Common myeloid progenitor, CD34-positive (primary cell): ENCODE measurements around the gene PRTG.

Source experiments
- CTCF ChIA-PET: fragments of 350-600 bp; sonication (Branson Sonifier 250); formaldehyde crosslinking; loops from one replicate; lab custom pipeline; 2021; ENCODE audit warnings: antibody characterized with exemption; lab: Charles Lee
- POLR2A ChIA-PET: fragments of 350-600 bp; sonication (Branson Sonifier 250); formaldehyde crosslinking; loops from one replicate; lab custom pipeline; 2021; ENCODE audit warnings: antibody characterized with exemption; lab: Charles Lee
- DNase-seq, 3 donors: peaks; one replicate each; pipeline versions ENCODE4 v3.0.0 to v3.0.0-alpha.2; 2013
- H3K27ac ChIP-seq, 2 experiments: 1 replicate in 1 of 2; 2 replicates in 1 of 2; pipeline ENCODE4 v1.7.0; 2013; ENCODE audit warnings: inconsistent platforms in 2 of 2, low read length in 2 of 2, mild to moderate bottlenecking in 2 of 2, low read depth in 1 of 2, moderate library complexity in 1 of 2; ENCODE audit not compliant: severe bottlenecking in 2 of 2, insufficient read depth in 1 of 2, poor library complexity in 1 of 2
- H3K27me3 ChIP-seq, 5 experiments: replicated peaks in 2 of 5; 1 replicate in 3 of 5; 2 replicates in 2 of 5; pipeline versions ENCODE4 v1.6.1 to v1.7.0; 2013; ENCODE audit warnings: low read length in 4 of 5, mild to moderate bottlenecking in 2 of 5, moderate library complexity in 2 of 5, inconsistent platforms in 1 of 5; ENCODE audit not compliant: insufficient read depth in 5 of 5, control insufficient read depth in 4 of 5
- H3K36me3 ChIP-seq, 4 experiments: 1 replicate in 2 of 4; 2 replicates in 2 of 4; pipeline versions ENCODE4 v1.6.1 to v1.7.0; 2013; ENCODE audit warnings: low read length in 3 of 4, control low read depth in 1 of 4, mild to moderate bottlenecking in 1 of 4; ENCODE audit not compliant: control insufficient read depth in 4 of 4, insufficient read depth in 4 of 4
- H3K4me1 ChIP-seq, 4 experiments: 1 replicate in 3 of 4; 2 replicates in 1 of 4; pipeline versions ENCODE4 v1.6.1 to v1.7.1; 2013; ENCODE audit warnings: low read length in 3 of 4, mild to moderate bottlenecking in 3 of 4, control low read depth in 1 of 4, inconsistent platforms in 1 of 4, moderate library complexity in 1 of 4; ENCODE audit not compliant: control insufficient read depth in 4 of 4, insufficient read depth in 4 of 4; ENCODE audit errors: control extremely low read depth in 1 of 4
- H3K4me3 ChIP-seq, 7 experiments: 1 replicate in 4 of 7; 2 replicates in 3 of 7; pipeline versions ENCODE4 v1.5.1 to v1.7.0; 2013; ENCODE audit warnings: mild to moderate bottlenecking in 7 of 7, low read length in 6 of 7, moderate library complexity in 6 of 7, inconsistent platforms in 2 of 7, low read depth in 2 of 7, control low read depth in 1 of 7; ENCODE audit not compliant: insufficient read depth in 4 of 7, control insufficient read depth in 1 of 7; ENCODE audit errors: extremely low read depth in 1 of 7
- H3K9me3 ChIP-seq, 5 experiments: 1 replicate in 4 of 5; 2 replicates in 1 of 5; pipeline versions ENCODE4 v1.6.1 to v1.7.1; 2013; ENCODE audit warnings: low read length in 4 of 5, mild to moderate bottlenecking in 2 of 5, inconsistent platforms in 1 of 5, low read depth in 1 of 5, moderate library complexity in 1 of 5; ENCODE audit not compliant: control insufficient read depth in 4 of 5, insufficient read depth in 2 of 5; ENCODE audit errors: control extremely low read depth in 1 of 5
- WGBS: methylation state at CpG from one replicate; pipeline ENCODE4 v1.1.5; 2013; ENCODE audit not compliant: insufficient coverage; 5-methylcytosine and 5-hydroxymethylcytosine counted together

Gene PRTG

GRCh38 chr15:55743729-55744655, 1.0 kb upstream of the PRTG start:
- Histone ChIP-seq H3K4me1 (peaks cover 17 to 24% (median 20%) of the 10 kb centered on the region in 4 experiments), H3K27ac (no peak overlapping the region), H3K27me3 (peaks cover 0 to 59% (median 15%) of the 10 kb centered on the region in 5 experiments), H3K4me3 (peak overlapping the region in 2 of 7 experiments; percentile 2 to 76), H3K9me3 (no peaks in the 10 kb centered on the region), H3K36me3 (no peaks in the 10 kb centered on the region)
- DNase-seq: peak in 1 of 3 donors; percentile 10
- 82% methylated on average over 16 of the region's 21 CpGs for WGBS
- CTCF ChIA-PET: no interaction called here
- POLR2A ChIA-PET: interaction anchor here (0.6 kb wide), 2 partner anchors 11 to 207 kb away, joined by 3 read pairs; no protein-coding TSS in a partner anchor

GRCh38 chr15:55742498-55742926, 440 bp downstream of the PRTG start:
- no peak overlapping the region for H3K27ac ChIP-seq
- CTCF ChIA-PET: interaction anchor here (0.7 kb wide), 1 partner anchor 175 kb away, joined by 3 read pairs; no protein-coding TSS in a partner anchor
- WGBS: under 1% methylated on average over 48 of the region's 52 CpGs

DNA sequence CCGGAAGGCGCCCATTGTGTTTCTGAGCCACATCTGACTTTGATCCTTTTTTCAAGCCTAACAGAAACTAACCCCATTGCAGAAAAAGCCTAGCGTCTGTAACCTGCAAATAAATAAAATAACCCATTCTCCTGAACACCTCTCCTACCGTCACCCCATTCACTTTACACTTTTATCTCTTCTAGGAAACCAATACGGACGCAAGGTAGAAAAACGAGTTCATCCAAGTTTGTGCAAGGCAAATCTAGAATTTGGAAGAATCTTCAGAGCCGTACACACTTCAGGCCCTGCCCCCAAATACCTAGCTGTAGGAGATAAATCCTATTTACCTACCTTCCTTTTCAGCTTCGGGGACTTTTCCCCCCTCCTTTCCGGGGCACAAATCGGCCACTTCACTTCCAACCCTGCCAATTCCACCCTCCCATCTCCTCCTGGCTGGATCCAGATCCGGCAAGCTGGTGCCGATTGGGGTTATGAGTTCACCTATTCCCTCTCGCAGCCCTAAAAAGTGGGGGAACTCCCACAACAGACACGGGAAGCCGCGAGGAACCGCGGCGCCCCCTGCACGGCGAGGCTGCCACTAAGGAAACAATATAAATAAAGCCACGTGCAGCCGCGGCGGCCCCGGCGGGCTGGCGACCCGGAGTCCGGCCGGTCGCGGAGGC, 987 bp downstream of the PRTG start:
- H3K27ac ChIP-seq: no peak overlapping the region
- no peaks in the 10 kb centered on the region for H3K9me3 ChIP-seq
- under 1% methylated on average over 22 of the region's 34 CpGs for WGBS
- no peaks in the 10 kb centered on the region for H3K36me3 ChIP-seq
- H3K4me1 ChIP-seq: peaks cover 17 to 24% (median 22%) of the 10 kb centered on the region in 4 experiments
- ChIA-PET CTCF (interaction anchor here (0.7 kb wide), 1 partner anchor 176 kb away, joined by 3 read pairs; no protein-coding TSS in a partner anchor), POLR2A (no interaction called here)
- H3K4me3 ChIP-seq: peak overlapping the region; percentile 58 to 93 (median 71)
- peaks cover 0 to 67% (median 15%) of the 10 kb centered on the region in 5 experiments for H3K27me3 ChIP-seq
- DNase-seq: peak; percentile 28 to 54 (median 49)

More at GRCh38 chr15:55742498-55742926, 440 bp downstream of the PRTG start:
- peak; percentile 39 to 69 (median 59) for DNase-seq
- H3K4me1 ChIP-seq: peaks cover 17 to 24% (median 21%) of the 10 kb centered on the region in 4 experiments
- H3K9me3 ChIP-seq: no peaks in the 10 kb centered on the region
- H3K4me3 ChIP-seq: peak overlapping the region; percentile 58 to 93 (median 71)
- no peaks in the 10 kb centered on the region for H3K36me3 ChIP-seq
- POLR2A ChIA-PET: no interaction called here
- peaks cover 0 to 64% (median 15%) of the 10 kb centered on the region in 5 experiments for H3K27me3 ChIP-seq

GRCh38 chr15:55740981-55741832, 1.7 kb downstream of the PRTG start:
- H3K27me3 ChIP-seq: peaks cover 0 to 67% (median 15%) of the 10 kb centered on the region in 5 experiments
- peak overlapping the region; percentile 21 to 93 (median 71) for H3K4me3 ChIP-seq
- H3K4me1 ChIP-seq: peaks cover 17 to 24% (median 22%) of the 10 kb centered on the region in 4 experiments
- peak in 2 of 3 donors; percentile 12 to 13 for DNase-seq
- no peaks in the 10 kb centered on the region for H3K9me3 ChIP-seq
- no peaks in the 10 kb centered on the region for H3K36me3 ChIP-seq
- CTCF ChIA-PET: no interaction called here
- WGBS: 19% methylated on average over 18 of the region's 21 CpGs
- POLR2A ChIA-PET: no interaction called here
- H3K27ac ChIP-seq: no peak overlapping the region

DNA sequence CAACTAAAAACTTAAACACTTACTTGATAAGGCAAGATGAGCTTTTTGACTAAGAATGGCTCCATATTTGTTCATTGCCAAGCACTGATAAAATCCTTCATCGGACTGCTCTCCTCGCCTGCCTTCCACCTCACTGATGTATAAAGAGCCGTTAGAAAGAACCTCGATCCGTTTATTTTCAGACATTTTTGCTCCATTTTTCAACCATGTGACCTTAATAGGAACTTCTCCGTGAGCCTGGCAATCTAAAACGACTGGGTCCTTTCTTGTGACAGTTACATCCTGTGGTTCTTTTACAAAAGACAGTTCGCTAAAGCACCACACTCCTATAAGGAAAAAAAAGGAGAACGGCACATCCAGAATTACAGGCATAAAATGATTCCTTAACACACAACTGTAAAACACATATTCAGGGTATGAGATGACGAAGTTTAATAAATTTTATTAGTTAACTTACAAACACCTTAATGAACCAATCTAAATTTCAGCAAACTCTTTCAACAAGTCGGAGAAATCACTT, 2.5 kb downstream of the PRTG start:
- DNase-seq: peak in 2 of 3 donors; percentile 6 to 20
- Histone ChIP-seq H3K27me3 (peaks cover 0 to 67% (median 15%) of the 10 kb centered on the region in 5 experiments), H3K4me1 (peaks cover 17 to 24% (median 22%) of the 10 kb centered on the region in 4 experiments), H3K9me3 (no peaks in the 10 kb centered on the region), H3K27ac (no peak overlapping the region), H3K4me3 (peak overlapping the region in 3 of 7 experiments; percentile 64 to 93 (median 76)), H3K36me3 (no peaks in the 10 kb centered on the region)
- 17% methylated on average over 6 of the region's 11 CpGs for WGBS
- ChIA-PET POLR2A (no interaction called here), CTCF (no interaction called here)

DNA sequence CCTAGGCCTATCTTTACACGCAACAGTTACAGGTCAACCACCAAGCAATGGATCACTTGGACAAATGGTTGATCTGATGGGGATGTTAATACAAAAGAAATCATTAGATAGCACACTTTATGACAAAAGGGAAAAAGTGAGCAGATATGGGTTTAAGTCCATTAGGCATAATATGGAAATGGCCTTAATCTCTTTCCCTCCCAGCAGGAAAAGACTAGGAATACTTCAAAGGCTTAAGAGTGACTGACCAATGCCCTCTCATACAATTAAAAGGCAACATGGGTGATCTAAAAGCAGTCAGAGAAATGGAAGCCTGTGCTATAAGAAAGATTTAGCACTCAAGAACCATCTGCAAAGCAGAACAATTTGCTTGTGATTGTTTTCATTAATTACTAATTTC, 3.3 kb downstream of the PRTG start:
- Histone ChIP-seq H3K27ac (no peak overlapping the region), H3K36me3 (no peaks in the 10 kb centered on the region), H3K4me3 (no peak overlapping the region), H3K9me3 (no peaks in the 10 kb centered on the region), H3K27me3 (peaks cover 0 to 65% (median 15%) of the 10 kb centered on the region in 5 experiments), H3K4me1 (peaks cover 17 to 24% (median 22%) of the 10 kb centered on the region in 4 experiments)
- POLR2A ChIA-PET: no interaction called here
- DNase-seq: no peak
- CTCF ChIA-PET: no interaction called here
- no CpG with 5 or more reads among the region's 1 CpG for WGBS
